Stimulated activated CD4-positive, alpha-beta T cell treated with anti-CD3 and anti-CD28 coated beads, Interleukin-15, amount 100 ng/mL, for 24 hours (primary cell): Measurements from ENCODE around the gene GPR142.

Source experiments
- DNase-seq: peaks from one replicate; pipeline ENCODE4 v3.0.0-alpha.2; 2020

Gene GPR142, protein sequence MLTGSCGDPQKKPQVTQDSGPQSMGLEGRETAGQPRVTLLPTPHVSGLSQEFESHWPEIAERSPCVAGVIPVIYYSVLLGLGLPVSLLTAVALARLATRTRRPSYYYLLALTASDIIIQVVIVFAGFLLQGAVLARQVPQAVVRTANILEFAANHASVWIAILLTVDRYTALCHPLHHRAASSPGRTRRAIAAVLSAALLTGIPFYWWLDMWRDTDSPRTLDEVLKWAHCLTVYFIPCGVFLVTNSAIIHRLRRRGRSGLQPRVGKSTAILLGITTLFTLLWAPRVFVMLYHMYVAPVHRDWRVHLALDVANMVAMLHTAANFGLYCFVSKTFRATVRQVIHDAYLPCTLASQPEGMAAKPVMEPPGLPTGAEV

GRCh38 chr17:74367206-74367605 lies at the start of gene GPR142:
TSS of gene GPR142 (plus strand) at chr17:74367506. CDS start at chr17:74369541, 2,035 bp downstream.
- no peak for DNase-seq

GRCh38 chr17:74318391-74318790 lies 48.9 kb upstream of the GPR142 start:
- no peak for DNase-seq

- DNase-seq = no peak
These were observed 42.8 kb upstream of the GPR142 start for GRCh38 chr17:74324521-74324920.

- no peak for DNase-seq
These were observed 41.9 kb upstream of the GPR142 start for GRCh38 chr17:74325376-74325742.

DNA sequence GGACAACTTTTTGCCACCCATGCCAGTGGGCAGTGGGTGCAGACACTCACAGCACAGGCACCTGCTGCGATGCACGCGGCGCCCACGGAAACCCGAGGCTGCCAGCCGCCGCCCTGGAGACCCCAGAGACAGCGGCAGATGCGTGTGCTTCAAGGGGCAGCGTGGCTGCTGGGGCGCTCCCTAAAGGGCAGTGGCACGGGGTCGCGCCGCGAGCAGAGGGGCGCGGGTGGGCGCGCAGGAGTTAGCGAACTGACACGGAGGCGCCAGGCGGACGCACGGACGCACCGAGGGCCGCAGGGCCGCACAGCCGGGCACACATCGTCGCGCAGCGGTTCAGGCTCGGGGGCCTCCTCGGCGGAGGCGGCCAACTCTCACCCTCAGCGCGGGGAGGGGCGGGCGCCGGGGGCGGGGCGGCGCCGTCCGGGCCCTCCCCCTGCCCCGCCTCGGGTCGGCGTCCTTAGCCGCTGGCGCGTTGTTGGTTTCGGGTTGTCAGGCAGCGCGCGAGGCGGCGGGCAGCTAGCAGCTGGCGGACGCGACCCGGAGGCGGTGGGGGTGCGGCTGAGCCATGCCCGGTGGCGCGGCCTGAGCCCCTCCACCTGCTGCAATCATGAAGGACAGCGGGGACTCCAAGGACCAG lies 41.4 kb upstream of the GPR142 start, which contains the start of gene KIF19:
TSS of gene KIF19 (plus strand) at position 484 of the 637 bp plus-strand sequence. CDS start at position 608, 124 bp downstream.
- DNase-seq = peak; percentile 76

DNA sequence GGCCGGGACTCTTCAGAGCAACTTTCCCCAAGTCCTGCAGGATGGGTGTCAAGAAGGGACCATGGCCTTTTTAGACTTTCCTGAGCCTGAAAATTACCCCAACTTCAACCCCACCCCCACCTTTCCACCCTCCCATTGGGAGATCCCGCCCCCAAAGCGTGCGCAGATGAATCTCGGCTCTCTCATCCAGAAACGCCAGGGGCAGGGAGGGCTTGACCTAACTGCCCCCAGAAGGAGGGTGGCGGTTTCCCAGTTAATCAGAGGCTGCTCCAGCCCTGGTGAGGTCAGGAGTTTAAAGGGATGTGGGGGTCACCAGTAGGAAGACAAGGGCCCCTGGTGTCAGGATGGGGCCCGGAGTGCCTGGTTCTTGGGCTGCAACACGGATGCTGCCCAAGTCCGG lies 40.8 kb upstream of the GPR142 start:
- no peak for DNase-seq

DNA sequence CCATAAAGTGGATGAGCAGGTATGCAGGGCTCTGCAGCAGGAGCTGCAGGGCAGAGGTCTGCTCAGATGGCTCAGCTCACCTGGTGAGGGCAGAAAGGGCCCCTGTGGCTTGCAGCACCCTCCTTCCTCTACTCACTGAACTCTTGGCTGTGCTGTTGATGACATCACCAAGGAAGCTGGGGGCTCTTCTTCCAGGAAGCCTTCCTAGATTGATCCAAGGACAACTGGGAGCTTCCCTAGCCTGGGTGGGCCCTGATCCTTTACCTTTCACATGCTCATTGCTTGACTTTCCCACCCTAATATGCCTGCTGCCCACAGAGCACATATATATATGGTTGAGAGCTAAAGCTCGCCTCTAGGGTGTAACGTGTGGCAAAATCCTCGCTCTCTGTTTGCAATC lies 38.8 kb upstream of the GPR142 start:
- DNase-seq = no peak

- DNase-seq = no peak
These were observed 37.9 kb upstream of the GPR142 start for GRCh38 chr17:74329378-74329777.

DNA sequence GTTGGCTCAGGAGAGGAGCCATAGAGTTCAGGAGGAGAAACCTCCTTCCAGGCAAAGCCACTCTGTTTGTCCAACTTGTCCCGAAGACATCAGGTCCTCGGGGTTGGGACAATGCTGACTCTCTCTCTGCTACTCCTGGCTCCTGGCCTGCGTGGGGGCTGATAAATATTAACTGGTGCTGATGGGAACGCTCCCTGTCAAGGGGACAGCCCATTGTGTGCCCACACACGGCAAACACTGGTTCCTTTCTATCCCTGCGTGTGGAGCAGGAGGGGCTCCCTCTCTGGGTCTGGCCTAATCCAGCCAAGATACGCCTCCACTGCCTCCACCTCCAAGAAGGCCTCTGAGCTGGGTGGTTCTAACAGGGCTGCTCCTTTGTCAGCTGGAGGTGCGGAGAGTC lies 36.9 kb upstream of the GPR142 start:
- DNase-seq = no peak

DNA sequence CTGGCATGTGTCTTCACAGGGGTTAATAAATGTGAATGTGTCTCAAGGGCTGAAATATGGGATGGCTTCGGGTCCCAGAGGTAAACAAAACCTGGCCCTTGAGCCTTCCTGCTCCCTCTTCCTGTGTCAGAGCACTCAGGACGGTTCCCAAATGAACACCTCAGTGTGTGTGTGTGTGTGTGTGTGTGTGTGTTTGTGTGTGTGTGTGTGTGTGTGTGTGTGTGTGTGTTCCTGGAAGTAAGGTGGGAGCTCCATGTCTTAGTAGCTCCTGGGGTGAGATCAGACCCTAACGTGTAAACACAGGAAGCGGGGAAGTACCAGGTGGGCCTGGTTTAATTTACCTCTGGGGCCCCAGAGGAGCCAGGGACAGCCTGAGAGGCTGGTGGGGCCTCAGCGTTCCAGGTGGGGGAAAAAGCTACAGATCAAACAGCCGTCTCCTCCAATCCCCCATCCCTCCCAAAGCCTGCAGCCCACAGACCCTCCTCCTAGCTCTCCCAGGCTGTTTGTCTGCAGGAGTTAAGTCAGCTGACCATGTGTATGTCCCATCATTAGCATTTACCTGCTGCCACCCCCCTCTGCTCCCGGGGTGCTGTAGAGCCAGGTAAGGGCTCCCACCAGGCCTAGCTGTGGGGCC lies 35.2 kb upstream of the GPR142 start:
- DNase-seq = no peak

DNA sequence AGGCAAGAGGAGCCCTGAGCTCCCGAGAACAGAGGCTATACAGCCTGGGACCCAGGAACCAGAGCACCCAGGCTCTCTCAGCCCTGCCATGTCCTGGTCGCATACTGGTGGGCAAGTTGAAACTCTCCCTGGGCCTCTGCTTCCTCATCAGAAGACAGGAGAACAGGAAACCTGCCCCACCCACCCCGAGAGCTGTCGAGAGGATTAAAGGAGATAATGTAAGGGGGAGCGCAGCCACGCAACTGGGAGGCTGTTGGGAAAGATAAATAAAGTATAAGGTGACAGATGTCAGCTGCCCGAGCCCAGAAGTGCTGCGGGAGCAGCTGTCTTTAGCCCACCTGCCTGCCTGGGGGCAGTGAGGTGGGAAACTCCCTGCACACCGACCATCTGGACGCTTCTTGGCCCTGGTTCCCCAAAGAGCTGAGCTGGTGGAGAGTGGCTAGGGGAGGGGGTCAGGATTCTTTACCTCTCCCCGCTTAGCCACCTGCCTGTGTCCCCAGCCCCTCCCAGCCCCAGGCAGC lies 34.5 kb upstream of the GPR142 start:
- no peak for DNase-seq

DNA sequence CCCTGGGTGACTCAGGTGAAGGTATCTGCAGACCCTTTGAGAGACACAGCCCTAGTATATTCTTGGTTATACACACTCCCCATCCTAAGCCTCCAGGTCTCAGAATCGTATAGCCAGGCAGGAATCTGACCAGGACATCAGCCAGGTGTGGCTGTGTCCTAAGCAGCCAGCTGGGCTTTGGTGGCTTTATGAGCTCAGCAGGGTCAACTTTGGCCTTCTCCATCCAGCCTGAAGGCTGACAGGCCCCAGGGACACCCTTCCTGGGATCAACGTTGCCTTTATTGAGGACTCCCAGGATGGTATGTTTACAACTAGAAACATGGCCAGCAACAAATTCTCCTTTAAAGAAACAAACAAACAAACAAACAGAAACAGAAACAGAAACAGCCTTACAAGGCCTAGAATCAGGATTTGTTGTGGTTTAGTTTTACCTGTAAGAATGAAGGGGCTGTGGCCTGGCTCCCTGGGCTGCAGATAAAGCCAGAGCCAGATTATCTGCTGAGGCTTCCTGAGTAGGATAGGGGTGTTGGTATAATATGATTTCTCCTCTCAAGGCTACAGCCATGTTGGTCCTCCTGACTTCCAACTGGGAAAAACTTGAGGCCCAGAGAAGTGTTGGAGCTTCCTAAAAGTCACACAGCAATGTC lies 32.8 kb upstream of the GPR142 start:
- no peak for DNase-seq

DNA sequence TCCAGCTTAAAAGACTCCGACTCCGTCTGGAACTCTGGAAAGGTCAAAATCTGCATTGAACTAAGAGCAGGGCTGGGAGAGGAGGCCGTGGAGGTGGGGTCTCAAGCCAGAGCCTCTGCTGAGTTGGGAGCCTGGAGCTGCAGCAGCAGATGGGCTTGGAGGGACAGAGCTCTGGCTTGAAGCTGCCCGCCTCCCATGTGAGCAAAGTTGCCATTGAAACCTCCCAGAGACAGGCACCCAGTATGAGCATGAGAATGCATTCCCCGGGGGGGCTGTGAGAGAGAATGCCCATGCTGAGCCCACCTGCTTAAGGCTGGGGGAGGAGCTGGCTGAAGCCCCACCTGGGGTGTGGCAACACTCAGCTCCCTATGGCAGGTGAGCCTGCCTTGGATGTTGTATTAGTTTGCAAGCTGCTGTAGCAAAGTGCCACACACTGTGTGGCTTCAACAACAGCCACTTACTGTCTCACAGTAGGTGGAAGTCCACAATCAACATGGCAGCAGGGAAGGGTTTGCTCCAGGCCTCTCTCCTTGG lies 31.7 kb upstream of the GPR142 start:
- DNase-seq = no peak

DNA sequence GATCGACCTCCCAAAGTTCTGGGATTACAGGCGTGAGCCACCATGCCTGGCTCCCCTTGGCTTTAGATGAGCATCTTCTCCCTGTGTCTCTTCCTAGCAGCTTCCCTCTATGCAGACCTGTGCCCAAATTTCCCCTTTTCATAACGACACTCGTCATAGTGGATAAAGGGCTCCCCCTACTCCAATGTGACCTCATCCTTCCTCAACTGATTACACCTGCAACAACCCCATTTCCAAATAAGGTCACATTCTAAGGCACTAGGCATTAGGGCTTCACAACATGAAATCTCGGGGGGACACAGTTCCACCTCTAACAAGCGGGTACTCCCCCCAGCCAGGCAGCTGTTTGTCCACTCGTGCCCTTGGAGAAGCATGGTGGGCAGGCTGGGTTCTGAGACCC lies 31.0 kb upstream of the GPR142 start:
- DNase-seq = no peak

GRCh38 chr17:74337834-74338500 lies 29.3 kb upstream of the GPR142 start:
- no peak for DNase-seq

- no peak for DNase-seq
These were observed 27.6 kb upstream of the GPR142 start for GRCh38 chr17:74339537-74340195.

DNA sequence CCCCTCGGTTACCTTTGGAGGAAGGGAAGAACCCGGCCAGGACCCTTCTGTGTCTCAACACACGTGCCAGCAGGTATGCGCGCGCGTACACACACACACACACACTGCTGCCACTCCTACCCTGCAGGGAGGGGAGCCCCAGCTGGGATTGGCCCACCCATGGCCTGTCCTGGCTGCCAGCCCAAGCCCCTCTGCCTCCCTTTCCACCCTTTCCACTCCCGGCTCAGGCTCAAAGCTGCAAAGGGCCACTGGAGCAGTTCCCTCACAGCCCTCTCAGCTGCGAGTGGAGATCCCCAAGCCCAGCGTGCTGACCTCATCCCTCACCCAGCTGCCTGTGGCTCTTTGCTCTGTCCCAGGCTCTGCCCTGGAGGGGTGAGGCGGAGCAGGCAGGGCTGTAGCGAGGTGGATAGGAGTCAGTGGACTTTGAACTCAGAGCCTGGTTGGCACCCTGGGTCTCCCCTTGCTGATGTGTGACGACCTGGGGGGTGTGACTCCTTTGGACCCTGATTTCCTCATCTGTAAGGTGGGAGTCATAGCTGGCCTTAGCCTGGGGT lies 26.8 kb upstream of the GPR142 start:
- no peak for DNase-seq

GRCh38 chr17:74342224-74342623 lies 25.1 kb upstream of the GPR142 start:
- DNase-seq = no peak

GRCh38 chr17:74343121-74343520 lies 24.2 kb upstream of the GPR142 start:
- DNase-seq = no peak

DNA sequence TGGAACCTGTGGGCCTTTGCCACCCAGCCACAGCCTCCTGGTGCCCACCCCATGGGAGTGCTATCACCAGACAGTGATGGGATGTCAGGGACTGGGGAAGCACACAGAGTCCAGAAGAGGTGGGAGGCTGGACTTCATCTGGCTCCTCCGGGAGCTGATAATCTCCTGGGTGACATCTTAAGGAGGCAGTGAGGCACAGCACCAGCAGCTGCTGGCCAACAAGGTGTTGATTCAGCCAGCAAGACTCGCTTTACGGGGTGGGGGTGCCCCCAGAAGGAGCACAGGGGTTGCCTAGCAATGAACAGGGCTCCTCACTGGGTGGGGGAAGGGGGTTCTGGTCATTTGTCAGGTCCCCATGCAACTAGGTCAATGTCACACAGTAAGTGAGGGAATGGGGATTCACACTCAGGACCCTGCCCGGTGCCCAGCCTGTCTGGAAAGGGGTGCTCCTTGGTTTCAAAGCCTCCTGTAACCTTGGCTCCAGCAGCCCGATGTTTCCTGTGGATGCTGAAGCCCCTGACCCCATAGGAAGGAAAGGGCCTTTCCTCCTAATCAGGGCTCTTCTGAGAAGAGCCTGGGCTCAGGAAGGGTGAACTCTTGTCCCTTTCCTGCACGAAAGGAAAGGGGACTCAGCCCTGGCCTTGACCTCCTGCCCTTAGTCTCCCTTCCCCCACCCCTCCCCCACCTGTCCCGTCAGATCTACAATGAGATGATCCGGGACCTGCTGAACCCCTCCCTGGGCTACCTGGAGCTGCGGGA lies 23.6 kb upstream of the GPR142 start:
- no peak for DNase-seq

- DNase-seq = no peak
These were observed 22.6 kb upstream of the GPR142 start for GRCh38 chr17:74344658-74345057.
